ENCODE data around the gene PLEKHO1.

- TF ChIP-seq CTCF (conservative IDR thresholded peaks at IDR 0.05; ENCODE audit: low read depth, low read length) (no peak), EZH2 (IDR thresholded peaks at IDR 0.05; ENCODE audit: borderline replicate concordance, low read depth, low read length, poor library complexity, severe bottlenecking) (no peak)
Observed at GRCh38 chr1:150185481-150185880, 35.8 kb downstream of the PLEKHO1 start.
